IgD-negative memory B cell (primary cell): Measurements from ENCODE around the gene IL1RAP. TPM values are rescaled to one million over a fixed set of nuclear protein-coding genes. Genes with fewer than 3 reads are reported as not detected.

Experiments used
- H3K27ac Mint-ChIP-seq, 3 donors: one replicate each; pipeline ENCODE4 v1.8.0; 2020 to 2022; ENCODE audit warnings: mild to moderate bottlenecking in 3 of 3, mixed read lengths in 3 of 3, moderate library complexity in 1 of 3
- H3K27me3 Mint-ChIP-seq: one replicate; pipeline ENCODE4 v1.8.0; 2021; ENCODE audit warnings: mixed read lengths
- H3K36me3 Mint-ChIP-seq: one replicate; pipeline ENCODE4 v1.8.0; 2020; ENCODE audit warnings: mild to moderate bottlenecking, mixed read lengths
- H3K4me1 Mint-ChIP-seq, 3 donors: one replicate each; pipeline ENCODE4 v1.8.0; 2020 to 2022; ENCODE audit warnings: mixed read lengths in 3 of 3, mild to moderate bottlenecking in 1 of 3
- H3K4me3 Mint-ChIP-seq, 4 donors: one replicate each; pipeline ENCODE4 v1.8.0; 2020 to 2022; ENCODE audit warnings: mild to moderate bottlenecking in 4 of 4, mixed read lengths in 4 of 4, moderate library complexity in 3 of 4
- H3K9me3 Mint-ChIP-seq, 3 donors: one replicate each; pipeline ENCODE4 v1.8.0; 2020 to 2021; ENCODE audit warnings: mixed read lengths in 3 of 3, mild to moderate bottlenecking in 1 of 3
- polyA plus RNA-seq: library from polyadenylated mRNA; unstranded; fragments of 300-500 nt; fragmentation: Illumina TruSeq; gene quantifications from one replicate; pipeline ENCODE4 v1.2.3, GENCODE V29; 2021

IL1RAP gene
- polyA plus RNA-seq, 1 donor from 2014 or later: 3.7 TPM

- Mint-ChIP-seq H3K27me3 (no peaks in the 10 kb centered on the region), H3K4me1 (peaks cover 15 to 28% (median 18%) of the 10 kb centered on the region in 3 donors), H3K4me3 (no peak overlapping the region), H3K9me3 (no peaks in the 10 kb centered on the region), H3K27ac (peak overlapping the region in 2 of 3 donors; percentile 36 to 59), H3K36me3 (peaks cover 5% of the 10 kb centered on the region)
Measured at GRCh38 chr3:190614226-190615059, 100.6 kb downstream of the IL1RAP start.

GRCh38 chr3:190615060-190615384 is 101.1 kb downstream of the IL1RAP start:
- H3K36me3 Mint-ChIP-seq: peaks cover 2% of the 10 kb centered on the region
- peaks cover 15 to 28% (median 18%) of the 10 kb centered on the region in 3 donors for H3K4me1 Mint-ChIP-seq
- H3K27ac Mint-ChIP-seq: peak overlapping the region in 1 of 3 donors; percentile 59
- no peaks in the 10 kb centered on the region for H3K27me3 Mint-ChIP-seq
- H3K4me3 Mint-ChIP-seq: no peak overlapping the region
- H3K9me3 Mint-ChIP-seq: no peaks in the 10 kb centered on the region

GRCh38 chr3:190615607-190616006 is 101.7 kb downstream of the IL1RAP start:
- H3K27ac Mint-ChIP-seq: peak overlapping the region in 2 of 3 donors; percentile 64 to 91
- H3K4me3 Mint-ChIP-seq: no peak overlapping the region
- no peaks in the 10 kb centered on the region for H3K27me3 Mint-ChIP-seq
- peaks cover 15 to 28% (median 18%) of the 10 kb centered on the region in 3 donors for H3K4me1 Mint-ChIP-seq
- H3K36me3 Mint-ChIP-seq: peaks cover 2% of the 10 kb centered on the region
- no peaks in the 10 kb centered on the region for H3K9me3 Mint-ChIP-seq

- H3K27ac Mint-ChIP-seq: peak overlapping the region; percentile 57 to 92 (median 91)
- H3K4me3 Mint-ChIP-seq: peak overlapping the region in 1 of 4 donors; percentile 80
- H3K27me3 Mint-ChIP-seq: no peaks in the 10 kb centered on the region
- no peaks in the 10 kb centered on the region for H3K9me3 Mint-ChIP-seq
- H3K4me1 Mint-ChIP-seq: peaks cover 15 to 28% (median 18%) of the 10 kb centered on the region in 3 donors
- peaks cover 2% of the 10 kb centered on the region for H3K36me3 Mint-ChIP-seq
Measured at GRCh38 chr3:190616637-190617036, 102.8 kb downstream of the IL1RAP start.

- peaks cover 15 to 28% (median 18%) of the 10 kb centered on the region in 3 donors for H3K4me1 Mint-ChIP-seq
- no peaks in the 10 kb centered on the region for H3K9me3 Mint-ChIP-seq
- peak overlapping the region; percentile 57 to 92 (median 91) for H3K27ac Mint-ChIP-seq
- H3K27me3 Mint-ChIP-seq: no peaks in the 10 kb centered on the region
- H3K36me3 Mint-ChIP-seq: peaks cover 2% of the 10 kb centered on the region
- peak overlapping the region; percentile 2 to 80 (median 46) for H3K4me3 Mint-ChIP-seq
Measured at GRCh38 chr3:190617185-190617584, 103.3 kb downstream of the IL1RAP start.

GRCh38 chr3:190618330-190619030 is 104.6 kb downstream of the IL1RAP start:
- H3K4me1 Mint-ChIP-seq: peaks cover 15 to 28% (median 18%) of the 10 kb centered on the region in 3 donors
- peak overlapping the region in 1 of 4 donors; percentile 3 for H3K4me3 Mint-ChIP-seq
- peaks cover 2% of the 10 kb centered on the region for H3K36me3 Mint-ChIP-seq
- H3K27ac Mint-ChIP-seq: peak overlapping the region; percentile 82 to 92 (median 91)
- no peaks in the 10 kb centered on the region for H3K27me3 Mint-ChIP-seq
- H3K9me3 Mint-ChIP-seq: no peaks in the 10 kb centered on the region

GRCh38 chr3:190619353-190619752 is 105.5 kb downstream of the IL1RAP start:
- Mint-ChIP-seq H3K4me1 (peaks cover 15 to 28% (median 18%) of the 10 kb centered on the region in 3 donors), H3K27ac (no peak overlapping the region), H3K9me3 (no peaks in the 10 kb centered on the region), H3K27me3 (no peaks in the 10 kb centered on the region), H3K36me3 (peaks cover 5% of the 10 kb centered on the region), H3K4me3 (no peak overlapping the region)

- Mint-ChIP-seq H3K4me1 (peaks cover 15 to 28% (median 18%) of the 10 kb centered on the region in 3 donors), H3K9me3 (no peaks in the 10 kb centered on the region), H3K4me3 (no peak overlapping the region), H3K27ac (no peak overlapping the region), H3K27me3 (no peaks in the 10 kb centered on the region), H3K36me3 (peaks cover 6% of the 10 kb centered on the region)
Measured at GRCh38 chr3:190619761-190620160, 105.9 kb downstream of the IL1RAP start.

- Mint-ChIP-seq H3K36me3 (peaks cover 6% of the 10 kb centered on the region), H3K9me3 (no peaks in the 10 kb centered on the region), H3K27ac (no peak overlapping the region), H3K27me3 (no peaks in the 10 kb centered on the region), H3K4me3 (no peak overlapping the region), H3K4me1 (peaks cover 15 to 28% (median 18%) of the 10 kb centered on the region in 3 donors)
Measured at GRCh38 chr3:190620886-190621608, 107.2 kb downstream of the IL1RAP start.

- H3K27me3 Mint-ChIP-seq: no peaks in the 10 kb centered on the region
- H3K4me3 Mint-ChIP-seq: no peak overlapping the region
- H3K36me3 Mint-ChIP-seq: peaks cover 6% of the 10 kb centered on the region
- peaks cover 10 to 19% (median 16%) of the 10 kb centered on the region in 3 donors for H3K4me1 Mint-ChIP-seq
- H3K9me3 Mint-ChIP-seq: no peaks in the 10 kb centered on the region
- H3K27ac Mint-ChIP-seq: no peak overlapping the region
Measured at GRCh38 chr3:190621927-190622326, 108.0 kb downstream of the IL1RAP start.

- no peaks in the 10 kb centered on the region for H3K9me3 Mint-ChIP-seq
- no peak overlapping the region for H3K27ac Mint-ChIP-seq
- no peaks in the 10 kb centered on the region for H3K4me1 Mint-ChIP-seq
- no peak overlapping the region for H3K4me3 Mint-ChIP-seq
- no peaks in the 10 kb centered on the region for H3K27me3 Mint-ChIP-seq
- H3K36me3 Mint-ChIP-seq: peaks cover 4% of the 10 kb centered on the region
Measured at GRCh38 chr3:190624282-190624681, 110.4 kb downstream of the IL1RAP start.

GRCh38 chr3:190626951-190627620 is 113.2 kb downstream of the IL1RAP start:
- Mint-ChIP-seq H3K9me3 (no peaks in the 10 kb centered on the region), H3K36me3 (peaks cover 4% of the 10 kb centered on the region), H3K4me1 (peaks cover 4 to 7% (median 7%) of the 10 kb centered on the region in 3 donors)

GRCh38 chr3:190629088-190629487 is 115.2 kb downstream of the IL1RAP start:
- no peak overlapping the region for H3K4me3 Mint-ChIP-seq
- no peaks in the 10 kb centered on the region for H3K27me3 Mint-ChIP-seq
- peaks cover 7% of the 10 kb centered on the region for H3K36me3 Mint-ChIP-seq
- peaks cover 4 to 7% (median 7%) of the 10 kb centered on the region in 3 donors for H3K4me1 Mint-ChIP-seq
- no peaks in the 10 kb centered on the region for H3K9me3 Mint-ChIP-seq
- H3K27ac Mint-ChIP-seq: peak overlapping the region in 1 of 3 donors; percentile 11

More at GRCh38 chr3:190626951-190627620, 113.2 kb downstream of the IL1RAP start:
- Mint-ChIP-seq H3K4me3 (no peak overlapping the region), H3K27ac (no peak overlapping the region), H3K27me3 (no peaks in the 10 kb centered on the region)

- Mint-ChIP-seq H3K4me3 (no peak overlapping the region), H3K27me3 (no peaks in the 10 kb centered on the region), H3K9me3 (no peaks in the 10 kb centered on the region), H3K27ac (no peak overlapping the region), H3K4me1 (peaks cover 4 to 7% (median 7%) of the 10 kb centered on the region in 3 donors), H3K36me3 (peaks cover 7% of the 10 kb centered on the region)
Measured at GRCh38 chr3:190631295-190631694, 117.4 kb downstream of the IL1RAP start.
